CD4-positive, alpha-beta T cell treated with Interleukin-15 for 4 hours (primary cell): Measurements from ENCODE around the gene DBT.
"Not testable (repeated sequence)": the region's sequence is repeated elsewhere in the genome, so short reads cannot be mapped to it uniquely, and the experiment has no call there.

Experiments
- DNase-seq: peaks from one replicate; pipeline ENCODE4 v3.0.0-alpha.2; 2020; ENCODE audit warnings: low spot score

DBT gene

GRCh38 chr1:100249537-100250257 lies at the start of gene DBT:
DBT (minus strand) TSS chr1:100249834; CDS start chr1:100249820, 14 bp downstream.
- DNase-seq, result peak; percentile 90

DNA sequence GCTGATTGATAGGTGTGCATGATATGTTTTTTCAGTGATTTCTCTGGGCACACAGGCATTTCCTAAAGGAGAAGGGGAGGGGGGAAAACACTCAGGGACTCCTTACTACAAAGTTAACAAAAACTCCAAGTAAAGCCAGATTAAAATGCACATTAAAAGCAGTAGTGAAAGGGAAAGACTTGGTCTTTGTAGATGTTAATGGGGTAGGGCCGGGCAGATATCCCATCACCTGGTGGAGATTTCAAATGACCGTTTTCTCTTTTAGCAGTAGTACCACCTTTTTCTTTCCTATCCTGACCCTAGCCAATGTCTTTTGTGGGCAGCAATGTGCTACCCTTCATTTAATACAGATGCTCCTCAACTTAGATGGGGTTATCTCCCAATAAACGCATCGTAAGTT lies 48.9 kb upstream of the DBT start:
- no peak for DNase-seq

DNA sequence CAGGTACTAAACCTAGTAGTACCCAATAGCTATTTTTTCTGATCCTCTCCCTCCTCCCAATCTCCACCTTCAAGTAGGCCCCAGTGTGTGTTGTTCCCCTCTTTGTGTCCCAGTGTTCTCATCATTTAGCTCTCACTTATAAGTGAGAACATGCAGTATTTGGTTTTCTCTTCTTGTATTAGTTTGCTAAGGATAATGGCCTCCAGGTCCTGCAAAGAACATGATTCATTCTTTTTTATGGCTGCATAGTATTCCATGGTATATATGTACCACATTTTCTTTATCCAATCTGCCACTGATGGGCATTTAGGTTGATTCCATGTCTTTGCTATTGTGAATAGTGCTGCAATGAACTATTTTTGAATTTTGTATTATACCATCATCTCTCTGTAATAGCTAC lies 47.4 kb upstream of the DBT start:
- DNase-seq, result not testable (repeated sequence)

DNA sequence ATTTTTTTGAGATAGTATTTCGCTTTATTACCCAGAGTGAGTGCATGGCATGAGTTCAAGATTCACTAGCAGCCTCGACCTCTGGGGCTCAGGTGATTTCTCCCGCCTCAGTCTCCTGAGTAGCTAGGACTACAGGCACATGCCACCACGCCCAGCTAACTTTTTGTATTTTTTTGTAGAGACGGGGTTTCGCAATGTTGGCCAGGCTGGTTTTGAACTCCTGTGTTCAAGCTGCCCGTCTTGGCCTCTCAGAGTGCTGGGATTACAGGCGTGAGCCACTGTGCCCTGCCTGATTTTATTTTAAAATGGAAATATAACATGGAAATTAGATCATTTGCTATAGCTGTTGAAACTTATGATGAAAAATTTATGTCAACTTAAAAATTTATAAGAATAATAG lies 46.5 kb upstream of the DBT start:
- no peak for DNase-seq

DNA sequence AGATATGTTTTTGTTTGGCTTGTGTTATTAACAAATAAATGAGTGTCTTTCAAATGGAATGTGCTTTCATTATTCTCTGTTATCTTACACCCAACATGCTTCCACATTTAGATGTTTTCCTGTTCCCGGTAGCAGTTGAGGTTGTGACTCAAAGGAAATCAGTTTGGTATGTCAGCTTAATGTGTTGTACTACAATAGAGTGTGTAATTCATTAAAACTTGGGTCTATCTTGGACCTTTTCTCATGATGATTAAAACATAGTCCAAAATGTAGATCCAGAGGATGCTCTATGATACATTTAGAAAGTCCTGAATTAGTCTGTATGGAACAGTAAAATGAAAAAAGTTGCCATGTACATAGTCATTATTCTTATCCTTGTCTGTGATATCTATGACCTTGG lies 43.1 kb upstream of the DBT start:
- no peak for DNase-seq

- no peak for DNase-seq
Observed at GRCh38 chr1:100290291-100290690, 40.7 kb upstream of the DBT start.

DNA sequence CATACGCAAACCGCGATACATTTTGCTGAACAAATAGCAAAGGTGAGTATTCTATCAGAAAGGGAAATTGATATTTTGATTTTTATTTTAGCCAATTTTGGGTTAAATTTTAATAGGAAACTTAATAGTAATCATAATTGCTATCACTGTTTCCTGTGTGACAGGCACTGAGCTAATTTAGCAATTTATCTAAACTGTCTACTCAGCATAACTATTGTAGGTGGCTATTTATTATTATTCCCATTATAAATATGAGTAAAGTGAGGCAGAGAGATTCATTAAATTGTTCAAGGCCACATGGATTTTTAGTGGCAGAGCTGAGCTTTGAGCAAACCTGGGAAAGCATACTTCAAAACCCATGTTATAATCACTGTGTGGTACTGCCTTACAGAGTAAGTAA lies 37.5 kb upstream of the DBT start:
- no peak for DNase-seq

GRCh38 chr1:100284591-100284990 lies 35.0 kb upstream of the DBT start:
- DNase-seq, result no peak

DNA sequence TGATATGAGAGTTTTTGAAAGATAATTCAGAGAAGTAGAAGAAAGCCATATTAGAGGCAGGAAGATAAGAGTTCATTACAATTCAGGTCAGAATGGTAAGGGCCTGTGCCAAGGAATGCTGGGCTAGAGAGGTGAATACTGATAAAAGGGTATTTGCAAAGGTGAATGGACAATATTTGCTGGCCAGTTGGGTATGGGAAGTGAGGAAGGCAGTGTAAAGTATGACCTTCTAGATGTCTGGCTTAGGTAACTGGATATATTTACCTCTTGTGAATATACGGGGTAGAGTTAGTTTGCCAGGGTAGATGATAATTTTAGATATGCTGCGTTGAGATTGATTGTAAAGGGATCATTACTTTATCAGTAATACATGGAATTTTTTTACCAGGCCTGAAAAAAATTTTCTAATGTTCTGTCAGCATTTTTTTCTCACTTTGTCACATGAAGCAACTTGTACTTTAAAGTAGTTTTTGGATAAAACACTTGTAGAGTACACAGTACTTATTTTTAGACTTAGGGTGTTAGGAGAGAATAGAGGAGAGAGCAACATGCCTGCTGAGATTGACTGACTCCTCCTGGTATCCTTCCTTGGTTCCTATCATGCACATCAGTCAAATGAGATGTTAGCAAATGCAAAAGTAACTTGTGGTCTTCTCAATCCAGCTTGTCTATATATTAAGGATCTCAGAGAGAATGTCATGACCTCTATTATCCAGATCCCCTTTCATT lies 30.5 kb upstream of the DBT start:
- DNase-seq, result no peak

- no peak for DNase-seq
Observed at GRCh38 chr1:100279358-100279923, 29.8 kb upstream of the DBT start.

DNA sequence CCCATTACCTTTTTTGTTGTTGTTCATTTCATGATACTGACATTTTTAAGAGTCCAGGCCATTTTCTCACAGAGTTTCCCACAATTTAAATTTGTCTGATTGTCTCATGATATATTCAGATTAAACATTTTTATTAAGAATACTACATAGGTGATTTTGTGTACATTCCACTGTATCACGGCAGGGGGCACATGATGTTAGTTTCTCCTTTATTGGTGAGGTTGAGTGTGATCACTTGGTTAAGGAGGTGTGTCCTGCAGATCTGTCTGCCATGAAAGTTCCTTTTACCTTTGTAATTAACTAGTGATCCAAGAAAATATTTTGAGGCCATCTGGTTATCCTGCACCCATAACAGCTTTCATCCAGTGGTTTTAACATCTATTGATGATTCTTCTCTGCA lies 28.2 kb upstream of the DBT start:
- DNase-seq, result peak; percentile 48

DNA sequence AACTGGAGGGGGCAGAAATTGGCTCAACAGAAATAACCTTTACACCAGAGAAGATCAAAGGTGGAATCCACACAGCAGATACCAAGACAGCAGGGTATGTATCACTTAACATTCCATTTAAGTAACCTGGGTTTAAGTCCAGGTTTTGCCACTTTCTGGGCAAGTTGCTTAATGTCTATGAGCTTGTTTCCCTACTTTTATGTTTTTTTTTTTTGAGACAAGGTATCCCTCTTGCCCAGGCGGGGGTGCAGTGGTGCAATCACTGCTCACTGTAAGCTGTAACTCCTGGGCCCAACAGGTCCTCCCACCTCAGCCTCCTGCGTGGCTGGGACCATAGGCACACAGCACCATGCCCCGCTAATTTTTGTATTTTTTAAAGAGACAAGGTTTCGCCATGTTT lies 18.6 kb upstream of the DBT start:
- DNase-seq, result no peak

DNA sequence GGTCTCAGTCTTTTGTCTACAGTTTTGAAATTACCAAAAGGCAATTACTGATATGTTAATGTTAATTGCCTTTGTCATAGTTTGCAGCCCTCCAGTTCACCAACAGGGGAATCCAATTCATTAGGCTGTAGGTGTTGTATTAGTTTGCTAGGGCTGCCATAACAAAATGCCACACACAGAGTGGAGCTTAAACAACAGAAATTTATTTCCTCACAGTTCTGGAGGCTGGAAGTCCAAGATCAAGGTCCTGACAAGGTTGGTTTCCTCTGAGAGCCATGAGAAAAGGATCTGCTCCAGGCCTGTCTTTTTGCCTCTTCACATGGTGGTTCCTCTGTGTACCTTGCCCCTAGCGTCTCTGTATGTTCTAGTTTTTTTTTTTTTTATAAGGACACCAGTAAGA lies 17.6 kb upstream of the DBT start:
- DNase-seq, result no peak

GRCh38 chr1:100266741-100267140 lies 17.1 kb upstream of the DBT start:
- no peak for DNase-seq

GRCh38 chr1:100265931-100266740 lies 16.5 kb upstream of the DBT start, which contains the start of gene RTCA:
RTCA (plus strand) TSS chr1:100266216; CDS start chr1:100266376, 160 bp downstream.
- DNase-seq, result peak; percentile 95

GRCh38 chr1:100265562-100265930 lies 15.9 kb upstream of the DBT start:
- peak; percentile 41 for DNase-seq

GRCh38 chr1:100264081-100264480 lies 14.4 kb upstream of the DBT start:
- DNase-seq, result not testable (repeated sequence)

DNA sequence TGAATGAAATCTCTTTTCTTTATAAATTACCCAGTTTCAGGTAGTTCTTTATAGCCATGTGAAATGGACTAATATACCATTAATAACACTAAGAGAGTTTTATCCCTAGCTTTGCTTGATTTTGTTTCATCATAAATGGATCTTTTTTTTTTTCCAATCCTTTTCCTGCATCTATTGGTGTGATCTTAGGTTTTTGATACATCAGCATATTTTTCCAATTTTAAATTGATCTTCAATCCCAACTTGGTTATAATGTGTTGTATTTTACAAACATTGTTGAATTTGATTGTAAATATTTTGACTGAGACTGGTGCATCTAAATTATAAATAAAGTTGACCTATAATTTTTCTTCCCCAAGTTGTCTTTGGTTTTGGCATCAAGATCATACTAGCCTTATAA lies 12.1 kb upstream of the DBT start:
- DNase-seq, result no peak

DNA sequence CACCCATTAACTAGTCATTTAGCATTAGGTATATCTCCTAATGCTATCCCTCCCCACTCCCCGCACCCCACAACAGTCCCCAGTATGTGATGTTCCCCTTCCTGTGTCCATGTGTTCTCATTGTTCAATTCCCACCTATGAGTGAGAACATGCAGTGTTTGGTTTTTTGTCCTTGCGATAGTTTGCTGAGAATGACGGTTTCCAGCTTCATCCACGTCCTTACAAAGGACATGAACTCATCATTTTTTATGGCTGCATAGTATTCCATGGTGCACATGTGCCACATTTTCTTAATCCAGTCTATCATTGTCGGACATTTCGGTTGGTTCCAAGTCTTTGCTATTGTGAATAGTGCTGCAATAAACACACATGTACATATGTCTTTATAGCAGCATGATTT lies 8.8 kb upstream of the DBT start:
- DNase-seq, result not testable (repeated sequence)

- not testable (repeated sequence) for DNase-seq
Observed at GRCh38 chr1:100256273-100256672, 6.6 kb upstream of the DBT start.

GRCh38 chr1:100253552-100253951 lies 3.9 kb upstream of the DBT start:
- DNase-seq, result no peak

- DNase-seq, result no peak
Observed at GRCh38 chr1:100252901-100253300, 3.3 kb upstream of the DBT start.
